Ishikawa (cell line): ENCODE data around the gene LEMD1.
A peak's percentile ranks its signal among the peaks of the same experiment; 100 is the strongest.

Experiments
- CEBPB ChIP-seq: IDR thresholded peaks from 2 replicates; pipeline ENCODE4 v1.6.1; 2012
- CREB1 ChIP-seq: IDR thresholded peaks from 2 replicates; pipeline ENCODE4 v1.6.1; 2012; ENCODE audit warnings: low read depth
- EGR1 ChIP-seq: IDR thresholded peaks from 2 replicates; pipeline ENCODE4 v1.6.1; 2012
- EP300 ChIP-seq: IDR thresholded peaks from 2 replicates; pipeline ENCODE4 v1.6.1; 2012; ENCODE audit warnings: borderline replicate concordance
- FOXM1 ChIP-seq: IDR thresholded peaks from 2 replicates; pipeline ENCODE4 v1.6.1; 2012; ENCODE audit warnings: low read depth, borderline replicate concordance
- NFIC ChIP-seq: IDR thresholded peaks from 2 replicates; pipeline ENCODE4 v1.6.1; 2012
- RAD21 ChIP-seq: IDR thresholded peaks from 2 replicates; pipeline ENCODE4 v1.6.1; 2012; ENCODE audit warnings: low read depth
- TAF1 ChIP-seq: IDR thresholded peaks from 2 replicates; pipeline ENCODE4 v1.6.1; 2012; ENCODE audit warnings: low read depth, mild to moderate bottlenecking
- TCF12 ChIP-seq: IDR thresholded peaks from 2 replicates; pipeline ENCODE4 v1.6.1; 2012; ENCODE audit warnings: low read depth
- TEAD4 ChIP-seq: IDR thresholded peaks from 2 replicates; pipeline ENCODE4 v1.6.1; 2012
- USF1 ChIP-seq: IDR thresholded peaks from 2 replicates; pipeline ENCODE4 v1.6.1; 2012
- YY1 ChIP-seq: IDR thresholded peaks from 2 replicates; pipeline ENCODE4 v1.6.1; 2012; ENCODE audit warnings: low read depth
- TF ChIP-seq, protein P1 (sequence below): IDR thresholded peaks from 2 replicates; pipeline ENCODE4 v1.6.1; 2012; ENCODE audit warnings: low read depth, mild to moderate bottlenecking
- TF ChIP-seq, protein P2 (sequence below): IDR thresholded peaks from 2 replicates; pipeline ENCODE4 v1.6.1; 2012

DNA sequence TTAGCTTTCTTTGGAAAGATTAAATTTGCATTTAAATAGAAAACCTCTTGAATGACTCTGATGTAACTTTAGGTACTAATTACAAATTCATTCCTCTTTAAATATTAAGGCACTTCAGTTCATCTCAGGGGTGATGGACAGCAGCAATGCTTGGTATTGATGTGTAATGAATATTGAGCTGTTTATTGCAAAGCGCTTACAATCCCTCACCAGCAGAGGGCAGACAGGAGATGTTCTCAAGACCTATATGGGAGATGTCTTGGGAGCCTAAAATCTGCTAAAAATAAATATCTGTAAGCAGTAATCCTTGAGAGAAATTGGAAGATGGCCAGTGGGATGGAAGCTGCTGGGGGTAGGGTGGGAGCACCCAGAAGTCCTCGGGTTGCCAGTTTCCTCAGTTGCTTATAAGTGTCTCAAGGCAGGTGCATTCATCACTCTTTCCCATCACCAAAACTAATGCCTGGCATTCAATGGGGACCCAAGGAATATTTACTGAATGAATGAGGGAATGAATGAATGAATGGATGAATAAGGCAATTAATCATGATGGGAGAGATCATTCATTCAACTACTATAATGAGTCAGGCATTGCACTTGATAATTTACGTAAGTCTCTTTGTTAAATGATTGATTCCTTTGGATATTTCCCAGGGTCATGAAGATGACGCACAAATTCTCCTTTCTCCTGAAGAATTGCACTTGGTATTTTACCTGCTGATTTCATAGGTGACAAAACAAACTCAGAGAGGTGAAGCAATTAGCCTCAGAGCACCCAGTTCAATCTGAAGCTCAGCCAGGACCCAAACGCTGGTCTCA, 67.4 kb downstream of the LEMD1 start:
- TF ChIP-seq TAF1: no peak
- no peak for TF ChIP-seq NFIC
- TF ChIP-seq, protein P1, sequence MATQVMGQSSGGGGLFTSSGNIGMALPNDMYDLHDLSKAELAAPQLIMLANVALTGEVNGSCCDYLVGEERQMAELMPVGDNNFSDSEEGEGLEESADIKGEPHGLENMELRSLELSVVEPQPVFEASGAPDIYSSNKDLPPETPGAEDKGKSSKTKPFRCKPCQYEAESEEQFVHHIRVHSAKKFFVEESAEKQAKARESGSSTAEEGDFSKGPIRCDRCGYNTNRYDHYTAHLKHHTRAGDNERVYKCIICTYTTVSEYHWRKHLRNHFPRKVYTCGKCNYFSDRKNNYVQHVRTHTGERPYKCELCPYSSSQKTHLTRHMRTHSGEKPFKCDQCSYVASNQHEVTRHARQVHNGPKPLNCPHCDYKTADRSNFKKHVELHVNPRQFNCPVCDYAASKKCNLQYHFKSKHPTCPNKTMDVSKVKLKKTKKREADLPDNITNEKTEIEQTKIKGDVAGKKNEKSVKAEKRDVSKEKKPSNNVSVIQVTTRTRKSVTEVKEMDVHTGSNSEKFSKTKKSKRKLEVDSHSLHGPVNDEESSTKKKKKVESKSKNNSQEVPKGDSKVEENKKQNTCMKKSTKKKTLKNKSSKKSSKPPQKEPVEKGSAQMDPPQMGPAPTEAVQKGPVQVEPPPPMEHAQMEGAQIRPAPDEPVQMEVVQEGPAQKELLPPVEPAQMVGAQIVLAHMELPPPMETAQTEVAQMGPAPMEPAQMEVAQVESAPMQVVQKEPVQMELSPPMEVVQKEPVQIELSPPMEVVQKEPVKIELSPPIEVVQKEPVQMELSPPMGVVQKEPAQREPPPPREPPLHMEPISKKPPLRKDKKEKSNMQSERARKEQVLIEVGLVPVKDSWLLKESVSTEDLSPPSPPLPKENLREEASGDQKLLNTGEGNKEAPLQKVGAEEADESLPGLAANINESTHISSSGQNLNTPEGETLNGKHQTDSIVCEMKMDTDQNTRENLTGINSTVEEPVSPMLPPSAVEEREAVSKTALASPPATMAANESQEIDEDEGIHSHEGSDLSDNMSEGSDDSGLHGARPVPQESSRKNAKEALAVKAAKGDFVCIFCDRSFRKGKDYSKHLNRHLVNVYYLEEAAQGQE: no peak
- TF ChIP-seq EP300: no peak
- TF ChIP-seq CREB1: no peak
- TF ChIP-seq, protein P2, sequence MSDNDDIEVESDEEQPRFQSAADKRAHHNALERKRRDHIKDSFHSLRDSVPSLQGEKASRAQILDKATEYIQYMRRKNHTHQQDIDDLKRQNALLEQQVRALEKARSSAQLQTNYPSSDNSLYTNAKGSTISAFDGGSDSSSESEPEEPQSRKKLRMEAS: no peak
- TF ChIP-seq RAD21: peak; percentile 62
- TF ChIP-seq USF1: no peak
- no peak for TF ChIP-seq YY1
- TF ChIP-seq TEAD4: no peak
- no peak for TF ChIP-seq FOXM1
- no peak for TF ChIP-seq CEBPB
- no peak for TF ChIP-seq EGR1
- no peak for TF ChIP-seq TCF12
